Measurements from ENCODE around the gene CACNA2D3. TPM values are rescaled to one million over a fixed set of nuclear protein-coding genes. Genes with fewer than 3 reads are reported as not detected.

Gene CACNA2D3
- total RNA-seq, 4 donors from 2014 or later: 0.55 to 3.4 (median 1.6) TPM

- intact Hi-C loops (cut with DNase I; ENCODE audit: low total_unique reads): no loop called here
- no peak for DNase-seq
- in situ Hi-C loops (cut with MboI; ENCODE audit: low pct_ligation_motif_present in 1 of 4, low pct_unique_long_range_greater_than_20kb in 1 of 4, low sequenced_read_pairs in 3 of 4): no loop called here
- no peaks in the 10 kb centered on the region for H3K36me3 ChIP-seq
- H3K4me1 ChIP-seq: no peaks in the 10 kb centered on the region
- no peaks in the 10 kb centered on the region for H3K27me3 ChIP-seq
- 66 to 70% methylated on average over 1 of the region's 1 CpG for WGBS, 2 donors (ENCODE audit: low coverage in 1 of 2)
- H3K9me3 ChIP-seq: no peaks in the 10 kb centered on the region
- H3K4me3 ChIP-seq: no peak overlapping the region
- H3K27ac ChIP-seq: no peak overlapping the region
- TF ChIP-seq POLR2AphosphoS5 (IDR thresholded peaks at IDR 0.05): no peak
- no peak for TF ChIP-seq CTCF (IDR thresholded peaks at IDR 0.05)
- no peak for TF ChIP-seq POLR2A (IDR thresholded peaks at IDR 0.05)
- no peak for TF ChIP-seq EP300 (IDR thresholded peaks at IDR 0.05; ENCODE audit: low read depth)
These were observed 31.1 kb downstream of the CACNA2D3 start for GRCh38 chr3:54153477-54153876.

- H3K4me1 ChIP-seq: no peaks in the 10 kb centered on the region
- WGBS, 2 donors (ENCODE audit: low coverage in 1 of 2): 52 to 63% methylated on average over 2 of the region's 2 CpGs
- TF ChIP-seq POLR2AphosphoS5 (IDR thresholded peaks at IDR 0.05) (no peak), CTCF (IDR thresholded peaks at IDR 0.05) (no peak), EP300 (IDR thresholded peaks at IDR 0.05; ENCODE audit: low read depth) (no peak), POLR2A (IDR thresholded peaks at IDR 0.05) (no peak)
- in situ Hi-C loops (cut with MboI; ENCODE audit: low pct_ligation_motif_present in 1 of 4, low pct_unique_long_range_greater_than_20kb in 1 of 4, low sequenced_read_pairs in 3 of 4): no loop called here
- DNase-seq: no peak
- no peaks in the 10 kb centered on the region for H3K9me3 ChIP-seq
- no peaks in the 10 kb centered on the region for H3K27me3 ChIP-seq
- no peaks in the 10 kb centered on the region for H3K36me3 ChIP-seq
- no peak overlapping the region for H3K4me3 ChIP-seq
- H3K27ac ChIP-seq: no peak overlapping the region
- intact Hi-C loops (cut with DNase I; ENCODE audit: low total_unique reads): no loop called here
These were observed 35.5 kb downstream of the CACNA2D3 start for GRCh38 chr3:54157860-54158259.

- H3K4me3 ChIP-seq: no peak overlapping the region
- DNase-seq: no peak
- no peaks in the 10 kb centered on the region for H3K9me3 ChIP-seq
- in situ Hi-C loops (cut with MboI; ENCODE audit: low pct_ligation_motif_present in 1 of 4, low pct_unique_long_range_greater_than_20kb in 1 of 4, low sequenced_read_pairs in 3 of 4) (no loop called here), intact Hi-C loops (cut with DNase I; ENCODE audit: low total_unique reads) (no loop called here)
- TF ChIP-seq POLR2AphosphoS5 (IDR thresholded peaks at IDR 0.05) (no peak), POLR2A (IDR thresholded peaks at IDR 0.05) (no peak), CTCF (IDR thresholded peaks at IDR 0.05) (no peak), EP300 (IDR thresholded peaks at IDR 0.05; ENCODE audit: low read depth) (no peak)
- no peaks in the 10 kb centered on the region for H3K36me3 ChIP-seq
- no peaks in the 10 kb centered on the region for H3K4me1 ChIP-seq
- no peak overlapping the region for H3K27ac ChIP-seq
- WGBS, 2 donors (ENCODE audit: low coverage in 1 of 2): 50 to 83% methylated on average over 1 to 3 of the region's 3 CpGs
- H3K27me3 ChIP-seq: no peaks in the 10 kb centered on the region
These were observed 37.6 kb downstream of the CACNA2D3 start for GRCh38 chr3:54159917-54160316.

- intact Hi-C loops (cut with DNase I; ENCODE audit: low total_unique reads) (no loop called here), in situ Hi-C loops (cut with MboI; ENCODE audit: low pct_ligation_motif_present in 1 of 4, low pct_unique_long_range_greater_than_20kb in 1 of 4, low sequenced_read_pairs in 3 of 4) (no loop called here)
- Histone ChIP-seq H3K9me3 (no peaks in the 10 kb centered on the region), H3K4me1 (no peaks in the 10 kb centered on the region), H3K27me3 (no peaks in the 10 kb centered on the region), H3K4me3 (no peak overlapping the region), H3K36me3 (no peaks in the 10 kb centered on the region), H3K27ac (no peak overlapping the region)
- 69 to 87% methylated on average over 8 to 9 of the region's 9 CpGs for WGBS, 2 donors (ENCODE audit: low coverage in 1 of 2)
- TF ChIP-seq POLR2A (IDR thresholded peaks at IDR 0.05): no peak
- no peak for TF ChIP-seq CTCF (IDR thresholded peaks at IDR 0.05)
- TF ChIP-seq POLR2AphosphoS5 (IDR thresholded peaks at IDR 0.05): no peak
- TF ChIP-seq EP300 (IDR thresholded peaks at IDR 0.05; ENCODE audit: low read depth): no peak
- DNase-seq: no peak
These were observed 41.1 kb downstream of the CACNA2D3 start for GRCh38 chr3:54163441-54163840.

All from transverse colon (tissue), 4 donors.